ENCODE results near the gene SLC24A4.

Gene SLC24A4

DNA sequence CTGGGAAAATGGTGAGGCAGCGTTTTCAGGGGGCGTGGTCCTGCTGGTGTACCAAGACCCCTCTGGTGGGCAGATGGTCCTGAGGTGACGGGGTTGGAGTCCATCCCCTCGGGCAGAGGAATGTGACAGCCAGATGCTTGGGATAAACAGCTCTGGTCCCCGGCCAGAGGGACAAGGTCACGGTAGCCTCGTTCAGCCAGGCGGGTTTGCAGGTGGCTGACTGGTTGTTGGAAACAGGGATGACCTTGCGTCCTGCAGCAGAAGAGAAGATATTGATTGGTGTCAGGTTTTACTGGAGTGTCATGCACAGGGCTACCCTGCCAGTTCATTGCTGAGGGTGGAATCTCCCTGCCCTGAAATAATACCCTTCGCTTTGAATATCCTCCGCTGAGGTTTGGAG, 43.3 kb downstream of the SLC24A4 start:
- no peak for TF ChIP-seq GATA1 (IDR thresholded peaks at IDR 0.05; ENCODE audit: low read depth, low read length)
- no peak for DNase-seq

DNA sequence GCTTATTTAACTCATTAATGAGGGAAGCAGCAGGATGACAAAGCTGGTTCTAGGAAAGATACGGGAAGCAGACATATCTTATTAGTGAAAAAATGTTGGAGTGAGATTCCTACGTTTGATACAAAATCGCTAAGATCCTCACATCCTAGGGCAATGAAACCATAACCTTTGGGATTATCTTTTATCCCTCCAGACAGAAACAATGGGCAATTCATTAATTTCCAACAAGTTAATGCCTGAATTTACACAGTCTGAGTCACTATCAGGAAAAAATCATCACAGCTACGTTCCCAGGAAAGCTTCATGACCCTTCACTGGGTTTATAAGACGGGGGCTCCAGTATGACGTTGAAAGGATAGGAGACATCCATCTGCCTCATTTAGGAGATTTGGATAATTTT, 45.0 kb downstream of the SLC24A4 start:
- no peak for DNase-seq
- no peak for TF ChIP-seq GATA1 (IDR thresholded peaks at IDR 0.05; ENCODE audit: low read depth, low read length)
- TF ChIP-seq POLR2A (IDR thresholded peaks at IDR 0.05; ENCODE audit: low read length), result no peak

DNA sequence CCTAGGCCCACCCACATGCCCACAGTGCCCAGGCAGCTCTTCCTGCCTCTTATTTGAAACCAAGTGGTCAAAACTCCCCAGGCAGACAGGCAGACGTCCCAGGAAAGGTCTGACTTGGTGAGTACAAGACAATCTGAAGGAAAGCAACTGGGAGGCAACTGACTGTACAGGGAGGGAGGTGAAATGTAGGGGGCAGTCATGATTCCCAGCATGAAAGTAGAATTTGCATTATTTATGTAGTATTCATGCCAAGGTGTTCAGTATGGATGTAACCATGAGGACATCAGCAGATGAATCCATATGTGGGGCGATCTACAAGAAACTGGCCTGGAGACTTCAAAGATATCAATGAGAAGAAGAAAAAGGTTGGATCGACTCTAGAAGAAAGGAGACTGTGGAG, 46.1 kb downstream of the SLC24A4 start:
- no peak for DNase-seq
- TF ChIP-seq POLR2A (IDR thresholded peaks at IDR 0.05; ENCODE audit: low read length) (no peak), GATA1 (IDR thresholded peaks at IDR 0.05; ENCODE audit: low read depth, low read length) (no peak)

DNA sequence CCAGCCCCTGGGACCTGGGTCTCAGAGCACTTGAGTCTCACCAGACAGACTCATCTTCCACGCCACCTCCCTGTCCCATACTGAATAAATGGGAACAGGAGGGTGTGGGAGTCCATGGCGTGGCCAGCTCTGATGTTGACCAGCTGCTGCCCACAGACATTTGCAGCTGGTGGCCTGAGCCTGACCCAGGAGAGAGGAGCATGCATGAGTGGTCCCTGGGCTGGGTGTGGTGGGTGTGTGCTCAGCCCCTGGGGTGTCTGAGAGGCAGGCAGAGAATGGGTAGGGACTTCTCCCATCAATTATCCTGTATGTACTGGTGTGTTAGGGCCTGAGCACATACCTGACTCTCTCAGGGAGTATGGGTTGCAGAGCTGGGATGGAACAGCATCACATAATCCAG, 49.3 kb downstream of the SLC24A4 start:
- TF ChIP-seq GATA1 (IDR thresholded peaks at IDR 0.05; ENCODE audit: low read depth, low read length), result no peak
- TF ChIP-seq POLR2A (IDR thresholded peaks at IDR 0.05; ENCODE audit: low read length), result no peak
- no peak for DNase-seq

DNA sequence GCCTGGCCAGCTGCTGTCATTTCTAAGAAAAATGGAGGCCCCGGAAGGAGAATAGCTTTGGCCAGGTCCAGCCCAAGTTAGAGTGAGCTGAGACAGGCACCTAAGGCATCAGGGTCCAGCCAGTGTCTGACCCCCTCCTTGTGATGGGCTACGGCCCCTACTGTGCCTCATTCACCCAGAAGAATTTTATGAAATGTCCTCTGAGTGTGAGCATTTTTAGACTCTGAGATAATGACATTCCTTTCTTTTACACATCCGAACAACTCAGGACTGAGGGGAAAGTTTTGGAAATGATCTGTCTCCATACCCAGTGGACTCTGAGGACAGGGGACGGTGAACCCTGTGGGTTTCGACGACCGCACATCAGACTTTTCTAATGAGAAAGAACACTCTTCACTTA, 50.4 kb downstream of the SLC24A4 start:
- no peak for DNase-seq
- TF ChIP-seq GATA1 (IDR thresholded peaks at IDR 0.05; ENCODE audit: low read depth, low read length), result no peak

DNA sequence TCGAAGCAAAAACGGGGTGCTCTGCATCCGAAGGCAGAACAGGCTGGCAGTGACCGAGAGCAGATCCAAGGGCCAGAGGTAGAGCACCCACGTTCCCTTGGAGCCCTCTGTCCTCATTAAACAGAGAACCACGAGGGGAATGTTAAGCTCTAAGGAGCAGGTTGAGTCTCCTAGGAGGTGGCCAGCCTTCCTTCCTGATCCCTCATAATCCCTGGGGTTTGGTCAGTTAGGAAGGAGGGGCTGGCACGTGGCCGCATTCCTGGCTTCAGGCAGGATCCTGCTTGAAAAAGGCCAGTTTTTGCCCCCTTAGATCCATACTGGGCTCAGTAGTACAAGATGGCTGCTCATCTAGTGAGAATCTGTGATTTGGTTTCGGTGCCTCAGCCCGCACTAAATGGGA, 57.2 kb downstream of the SLC24A4 start:
- TF ChIP-seq POLR2A (IDR thresholded peaks at IDR 0.05; ENCODE audit: low read length), result no peak
- no peak for TF ChIP-seq GATA1 (IDR thresholded peaks at IDR 0.05; ENCODE audit: low read depth, low read length)
- DNase-seq, result no peak

DNA sequence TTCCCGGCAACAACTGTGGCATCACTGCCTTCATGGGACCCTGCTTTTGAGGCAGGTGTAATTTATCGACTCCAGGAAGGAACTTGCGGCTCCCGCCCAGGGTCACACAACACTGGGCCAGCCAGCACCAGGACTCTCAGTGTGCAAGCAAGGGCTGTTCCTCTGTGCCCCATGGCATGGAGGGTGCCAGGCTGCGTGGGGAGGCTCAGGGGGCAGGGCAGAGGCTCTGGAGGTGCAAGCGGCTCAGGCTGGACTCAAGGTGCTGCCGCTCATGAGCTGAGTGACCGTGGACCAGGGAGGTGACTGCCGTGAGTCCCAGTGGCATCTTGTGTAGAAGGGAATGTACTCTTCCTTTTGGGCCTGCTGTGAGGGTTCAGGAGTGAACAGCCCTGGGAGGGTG, 57.6 kb downstream of the SLC24A4 start:
- DNase-seq, result no peak
- no peak for TF ChIP-seq GATA1 (IDR thresholded peaks at IDR 0.05; ENCODE audit: low read depth, low read length)

DNA sequence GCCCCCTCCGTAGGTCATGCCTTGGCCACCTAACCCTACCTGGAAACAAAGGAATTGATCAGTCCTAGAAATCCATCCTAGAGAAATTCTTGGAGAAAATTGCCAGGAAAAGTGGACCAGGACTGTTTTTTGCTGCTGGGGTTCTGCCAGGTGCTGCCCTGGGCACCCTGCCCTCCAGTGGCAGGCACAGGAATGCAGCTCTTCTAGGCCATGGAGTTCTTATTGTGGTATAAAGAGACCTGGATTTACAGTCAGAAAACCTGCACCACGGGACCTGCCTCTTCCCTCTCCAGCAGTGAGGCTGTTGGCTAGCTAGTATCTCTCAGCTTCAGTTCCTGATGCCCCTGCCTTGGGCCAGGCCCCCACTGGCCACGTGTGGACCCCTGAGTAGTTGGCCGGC, 59.7 kb downstream of the SLC24A4 start:
- no peak for DNase-seq
- TF ChIP-seq GATA1 (IDR thresholded peaks at IDR 0.05; ENCODE audit: low read depth, low read length), result no peak
- TF ChIP-seq POLR2A (IDR thresholded peaks at IDR 0.05; ENCODE audit: low read length), result no peak

DNA sequence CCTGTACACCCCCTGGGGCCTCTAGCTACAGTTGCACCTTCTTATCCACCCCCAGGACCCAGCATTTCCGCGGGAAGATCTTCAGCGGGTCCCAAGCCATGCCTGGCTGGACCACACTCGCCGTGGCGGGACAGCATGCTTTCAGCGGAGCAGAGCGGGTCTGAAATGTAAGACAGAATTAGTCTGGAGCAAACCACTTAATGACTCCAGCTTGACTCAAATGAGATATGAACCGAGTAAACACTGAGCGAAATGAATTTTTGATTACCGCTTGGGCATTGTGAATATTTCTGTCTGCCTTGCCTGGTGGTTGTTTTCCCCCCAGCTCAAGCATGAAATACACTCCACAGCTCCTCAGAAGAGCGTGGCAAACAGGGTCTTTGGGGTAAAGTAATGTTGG, 60.8 kb downstream of the SLC24A4 start:
- DNase-seq, result no peak
- no peak for TF ChIP-seq GATA1 (IDR thresholded peaks at IDR 0.05; ENCODE audit: low read depth, low read length)
- TF ChIP-seq POLR2A (IDR thresholded peaks at IDR 0.05; ENCODE audit: low read length), result no peak

DNA sequence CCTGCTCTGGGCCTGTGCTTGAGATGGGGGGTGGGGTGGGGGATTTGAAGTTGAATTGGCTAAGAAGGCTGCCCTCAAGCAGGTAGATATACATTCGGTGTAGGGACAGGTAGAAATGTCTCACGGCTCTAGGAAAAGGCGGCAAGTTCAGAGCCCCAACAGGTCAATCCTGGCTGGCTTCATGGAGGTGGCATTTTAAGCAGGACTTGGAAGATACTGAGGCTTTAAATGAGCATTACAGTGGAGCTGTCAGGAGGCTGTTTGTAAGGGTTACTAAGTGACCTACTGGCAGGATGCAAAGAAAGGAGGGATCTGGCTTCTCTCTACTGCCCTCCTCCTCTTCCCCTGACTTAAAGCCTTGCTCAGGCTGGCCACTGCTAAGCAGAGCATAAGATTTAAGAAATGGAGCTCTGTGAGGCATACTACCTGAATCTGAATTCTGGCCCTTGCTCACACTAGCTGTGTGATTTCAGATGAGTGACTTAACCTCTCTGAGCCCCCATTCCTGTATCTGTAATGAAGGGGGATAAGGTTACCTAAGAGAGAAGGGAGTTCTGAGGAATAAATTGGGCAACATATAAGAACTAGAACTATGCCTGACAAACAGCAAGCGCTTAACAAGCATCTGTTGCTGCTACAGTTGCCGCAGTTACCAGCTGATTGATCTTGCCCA, 61.6 kb downstream of the SLC24A4 start:
- TF ChIP-seq GATA1 (IDR thresholded peaks at IDR 0.05; ENCODE audit: low read depth, low read length) (no peak), POLR2A (IDR thresholded peaks at IDR 0.05; ENCODE audit: low read length) (no peak)
- DNase-seq, result no peak

DNA sequence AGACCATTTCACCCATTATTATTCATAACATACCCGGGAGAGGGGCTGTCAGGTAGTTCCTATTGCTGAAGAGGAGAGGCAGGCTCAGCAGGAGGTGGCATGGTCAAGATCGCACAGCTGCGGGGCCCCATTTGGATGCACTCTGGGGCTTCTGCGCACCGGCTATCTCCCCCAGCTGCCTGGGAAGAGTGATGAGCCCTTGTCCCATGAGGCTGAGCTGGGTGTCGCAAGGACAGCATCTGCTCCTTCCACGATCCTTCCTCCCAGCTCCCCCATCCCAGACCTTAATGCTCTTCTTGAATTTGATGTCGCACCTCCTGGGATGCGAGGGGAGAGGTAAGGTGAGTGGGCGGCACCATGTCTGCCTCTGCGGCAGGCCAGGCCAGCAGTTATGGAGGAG, 62.6 kb downstream of the SLC24A4 start:
- TF ChIP-seq GATA1 (IDR thresholded peaks at IDR 0.05; ENCODE audit: low read depth, low read length) (no peak), POLR2A (IDR thresholded peaks at IDR 0.05; ENCODE audit: low read length) (no peak)
- DNase-seq, result no peak

DNA sequence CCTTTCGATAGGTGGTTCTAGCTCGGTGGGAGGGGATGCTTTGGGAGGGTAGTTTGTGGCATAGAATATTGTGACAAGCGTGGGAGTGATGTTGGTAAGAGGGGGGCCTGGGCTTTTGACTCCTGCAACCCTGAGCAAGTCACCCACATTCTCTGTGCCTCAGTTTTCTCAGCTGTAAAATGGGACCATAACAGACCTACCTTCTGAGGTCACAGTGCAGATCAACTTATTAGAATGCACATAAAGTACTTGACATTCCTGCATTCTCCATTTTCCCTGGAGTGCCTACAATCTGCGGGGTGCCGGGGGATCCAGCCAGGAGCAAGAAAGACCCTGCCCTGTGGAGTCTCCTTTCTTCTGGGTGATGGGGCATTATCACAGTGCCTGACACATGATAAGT, 63.2 kb downstream of the SLC24A4 start:
- no peak for DNase-seq
- no peak for TF ChIP-seq POLR2A (IDR thresholded peaks at IDR 0.05; ENCODE audit: low read length)
- no peak for TF ChIP-seq GATA1 (IDR thresholded peaks at IDR 0.05; ENCODE audit: low read depth, low read length)

DNA sequence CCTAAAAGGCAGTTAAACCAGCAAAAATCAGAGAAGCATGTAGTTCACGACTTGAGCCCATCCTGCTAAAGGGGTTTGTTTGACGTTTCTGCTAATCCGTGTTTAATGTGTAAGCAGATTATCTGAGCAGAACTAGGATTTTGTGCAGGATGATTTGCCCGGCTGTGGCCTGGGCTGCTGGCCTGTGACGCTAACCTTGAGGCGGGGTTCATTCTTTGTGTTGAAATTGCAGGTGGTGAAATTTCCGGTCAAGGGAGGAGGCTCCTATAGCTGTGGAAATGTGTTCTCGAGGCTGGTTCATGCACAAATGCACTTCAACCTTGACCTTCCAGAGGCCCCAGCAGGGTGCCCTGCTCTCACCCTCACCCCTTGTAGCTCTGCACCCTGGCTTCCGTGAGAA, 63.7 kb downstream of the SLC24A4 start:
- no peak for DNase-seq
- TF ChIP-seq GATA1 (IDR thresholded peaks at IDR 0.05; ENCODE audit: low read depth, low read length) (no peak), POLR2A (IDR thresholded peaks at IDR 0.05; ENCODE audit: low read length) (no peak)

DNA sequence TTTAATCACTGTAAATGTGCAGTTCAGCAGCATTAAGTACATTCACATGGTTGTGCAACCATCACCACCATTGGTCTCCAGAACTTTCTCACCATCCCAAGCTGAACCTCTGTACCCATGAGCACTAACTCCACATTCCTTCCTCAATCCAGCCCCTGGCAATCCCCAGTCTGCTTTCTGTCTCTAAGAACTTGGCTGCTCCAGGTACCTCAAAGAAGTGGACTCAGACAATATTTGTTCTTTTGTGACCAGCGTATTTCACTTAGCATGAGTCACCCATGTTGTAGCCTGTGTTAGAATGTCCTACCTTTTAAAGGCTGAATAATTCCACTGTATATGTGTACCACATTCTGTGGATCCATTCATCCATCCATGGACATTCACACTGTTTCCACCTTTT, 64.6 kb downstream of the SLC24A4 start:
- DNase-seq, result no peak
- TF ChIP-seq POLR2A (IDR thresholded peaks at IDR 0.05; ENCODE audit: low read length), result no peak
- TF ChIP-seq GATA1 (IDR thresholded peaks at IDR 0.05; ENCODE audit: low read depth, low read length), result no peak

DNA sequence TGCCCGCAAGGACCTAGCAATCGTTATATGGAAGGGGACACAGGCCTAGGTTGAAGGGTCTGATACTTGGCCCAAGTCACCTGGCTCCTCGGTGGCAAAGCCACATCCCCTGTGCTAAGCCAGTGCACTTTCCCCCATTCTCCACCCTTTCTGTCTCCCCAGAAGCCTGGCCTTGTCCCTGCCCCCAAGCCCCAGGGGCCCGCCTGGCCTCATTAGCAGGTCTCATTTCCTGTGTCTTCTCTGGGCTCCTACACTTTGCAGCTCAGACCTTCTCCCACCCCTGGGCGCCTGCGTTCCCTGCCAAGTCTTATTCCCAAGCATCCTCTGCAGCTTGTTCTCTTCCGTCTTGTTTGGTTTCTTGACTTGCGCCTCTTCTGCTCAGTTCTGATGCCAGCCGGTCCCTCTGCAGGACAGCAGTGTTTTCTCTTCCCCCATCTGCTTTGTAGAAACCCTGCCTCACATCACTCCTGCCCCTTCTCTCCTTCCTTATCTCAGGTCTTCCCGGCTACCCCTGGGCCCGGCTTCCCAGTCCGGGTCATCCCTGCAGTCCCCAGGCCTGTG, 66.7 kb downstream of the SLC24A4 start:
- no peak for DNase-seq
- TF ChIP-seq POLR2A (IDR thresholded peaks at IDR 0.05; ENCODE audit: low read length) (no peak), GATA1 (IDR thresholded peaks at IDR 0.05; ENCODE audit: low read depth, low read length) (no peak)

DNA sequence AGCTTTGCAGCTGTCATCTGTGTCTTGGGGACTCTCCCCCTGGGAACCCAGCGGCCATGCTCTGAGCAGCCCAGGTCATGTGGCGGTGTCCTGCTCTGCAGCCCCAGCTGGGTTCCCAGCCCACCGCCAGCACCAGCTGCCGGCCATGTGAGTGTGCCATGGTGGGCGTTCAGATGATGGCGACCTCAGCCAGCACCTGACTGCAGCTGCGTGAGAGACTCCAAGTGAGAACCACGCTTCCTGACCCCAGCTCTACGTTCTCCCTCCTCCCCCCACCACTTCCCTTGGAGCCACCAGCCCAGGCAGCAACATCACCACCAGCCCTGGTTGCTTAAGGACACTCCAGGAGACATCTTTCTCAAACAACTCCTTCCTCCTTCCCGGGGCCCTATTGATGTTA, 68.8 kb downstream of the SLC24A4 start:
- no peak for DNase-seq
- TF ChIP-seq GATA1 (IDR thresholded peaks at IDR 0.05; ENCODE audit: low read depth, low read length), result no peak
- TF ChIP-seq POLR2A (IDR thresholded peaks at IDR 0.05; ENCODE audit: low read length), result no peak
